ENCODE measurements around the gene SHISA9.
"Not testable (repeated sequence)": the region's sequence is repeated elsewhere in the genome, so short reads cannot be mapped to it uniquely, and the experiment has no call there.

The SHISA9 gene

DNA sequence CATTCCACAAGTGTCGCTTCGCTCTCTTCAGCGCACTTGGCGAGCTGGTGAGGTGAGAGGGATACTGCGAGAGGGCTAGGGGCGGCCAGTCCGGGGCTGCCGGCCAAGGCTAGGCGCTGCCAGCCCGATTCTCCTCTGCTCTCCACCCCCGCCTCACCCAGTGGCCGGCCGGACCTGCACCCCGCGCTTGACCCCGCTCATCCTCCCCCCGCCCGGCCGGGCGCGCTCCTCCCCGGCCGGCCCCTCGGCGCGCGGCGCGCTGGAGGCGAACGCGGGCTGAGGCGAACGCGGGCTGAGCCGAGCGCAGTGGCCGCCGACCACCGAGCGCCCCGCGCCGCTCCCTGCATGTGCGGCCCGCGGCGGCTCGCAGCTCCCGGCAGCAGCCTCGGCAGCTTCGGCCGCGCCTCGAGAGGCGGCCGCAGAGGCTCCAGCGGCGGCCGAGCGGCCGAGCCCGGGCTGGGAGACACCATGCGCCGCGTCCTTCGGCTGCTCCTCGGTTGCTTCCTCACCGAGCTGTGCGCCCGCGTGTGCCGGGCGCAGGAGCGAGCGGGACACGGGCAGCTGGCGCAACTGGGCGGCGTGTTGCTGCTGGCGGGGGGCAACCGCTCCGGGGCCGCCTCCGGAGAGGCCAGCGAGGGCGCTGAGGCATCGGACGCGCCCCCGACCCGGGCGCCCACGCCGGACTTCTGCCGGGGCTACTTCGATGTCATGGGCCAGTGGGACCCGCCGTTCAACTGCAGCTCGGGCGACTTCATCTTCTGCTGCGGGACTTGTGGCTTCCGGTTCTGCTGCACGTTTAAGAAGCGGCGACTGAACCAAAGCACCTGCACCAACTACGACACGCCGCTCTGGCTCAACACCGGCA is at the start of gene SHISA9:
TSS of gene SHISA9 (plus strand) at position 2 of the 865 bp plus-strand sequence.
- DNase-seq = peak; percentile 26

DNA sequence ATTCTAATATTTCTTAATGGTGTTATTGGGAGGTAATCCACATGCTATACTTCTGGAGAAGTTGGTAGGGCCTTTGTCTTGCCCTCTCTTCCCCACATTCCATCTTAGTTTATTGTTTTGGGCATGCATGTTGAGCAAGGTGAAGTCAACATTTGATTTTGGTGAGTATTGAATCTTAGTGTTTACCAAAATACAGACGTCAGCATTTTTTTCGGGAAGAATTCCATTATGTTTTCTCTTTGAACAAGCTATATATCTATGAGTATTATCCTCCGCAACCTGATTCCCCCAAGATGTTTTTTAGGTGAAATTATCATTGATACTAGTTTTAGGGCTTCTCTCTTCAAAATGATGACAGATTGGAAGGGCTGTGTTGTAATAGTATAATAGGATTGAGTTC is 47.4 kb upstream of the SHISA9 start:
- DNase-seq = no peak

DNA sequence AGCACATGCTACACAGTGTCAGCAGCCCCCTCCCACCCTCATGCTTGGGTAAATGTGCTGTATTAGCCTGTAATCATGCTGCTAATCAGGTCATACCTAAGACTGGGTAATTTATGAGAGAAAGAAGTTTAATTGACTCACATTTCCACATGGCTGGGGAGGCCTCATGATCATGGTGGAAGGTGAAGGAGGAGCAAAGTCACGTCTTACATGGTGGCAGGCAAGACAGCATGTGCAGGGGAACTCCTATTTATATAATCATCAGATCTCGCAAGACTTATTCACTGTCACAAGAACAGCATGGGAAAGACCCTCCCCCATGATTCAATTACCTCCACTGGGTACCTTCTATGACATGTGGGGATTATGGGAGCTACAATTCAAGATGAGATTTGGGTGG is 44.0 kb upstream of the SHISA9 start:
- DNase-seq = not testable (repeated sequence)

DNA sequence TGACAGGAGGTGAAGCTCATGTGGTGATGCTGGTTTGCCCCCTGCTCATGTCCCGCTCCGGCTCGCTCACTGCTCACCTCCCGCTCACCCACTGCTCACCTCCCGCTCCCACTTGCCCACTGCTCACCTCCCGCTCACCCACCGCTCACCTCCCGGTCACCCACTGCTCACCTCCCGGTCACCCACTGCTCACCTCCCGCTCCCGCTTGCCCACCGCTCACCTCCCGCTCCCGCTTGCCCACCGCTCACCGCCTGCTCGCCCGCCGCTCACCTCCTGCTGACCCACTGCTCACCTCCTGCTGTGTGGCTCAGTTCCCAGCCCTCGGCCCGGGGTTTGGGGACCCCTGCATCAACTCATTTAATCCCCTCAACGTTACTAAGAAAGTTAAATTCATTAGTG is 39.1 kb upstream of the SHISA9 start:
- no peak for DNase-seq

DNA sequence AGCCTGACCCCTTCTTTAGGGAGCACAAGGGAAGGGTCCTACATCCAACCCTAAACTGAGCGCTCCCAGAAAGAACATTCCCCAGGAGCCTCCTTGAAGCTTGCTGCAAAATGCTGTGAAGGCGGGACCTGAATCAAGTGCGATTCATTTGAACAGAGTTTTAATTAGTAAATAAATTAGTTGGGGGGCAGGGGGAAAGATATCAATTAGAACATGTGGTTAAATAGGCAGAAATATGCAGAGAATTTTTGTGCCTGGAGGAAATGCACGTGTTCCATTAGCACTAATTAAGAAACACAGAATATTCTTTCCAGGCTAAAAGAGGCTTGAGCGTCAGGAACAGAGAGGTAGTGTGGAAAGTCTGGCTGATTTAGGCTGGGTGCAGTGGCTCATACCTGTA is 38.5 kb upstream of the SHISA9 start:
- no peak for DNase-seq

DNA sequence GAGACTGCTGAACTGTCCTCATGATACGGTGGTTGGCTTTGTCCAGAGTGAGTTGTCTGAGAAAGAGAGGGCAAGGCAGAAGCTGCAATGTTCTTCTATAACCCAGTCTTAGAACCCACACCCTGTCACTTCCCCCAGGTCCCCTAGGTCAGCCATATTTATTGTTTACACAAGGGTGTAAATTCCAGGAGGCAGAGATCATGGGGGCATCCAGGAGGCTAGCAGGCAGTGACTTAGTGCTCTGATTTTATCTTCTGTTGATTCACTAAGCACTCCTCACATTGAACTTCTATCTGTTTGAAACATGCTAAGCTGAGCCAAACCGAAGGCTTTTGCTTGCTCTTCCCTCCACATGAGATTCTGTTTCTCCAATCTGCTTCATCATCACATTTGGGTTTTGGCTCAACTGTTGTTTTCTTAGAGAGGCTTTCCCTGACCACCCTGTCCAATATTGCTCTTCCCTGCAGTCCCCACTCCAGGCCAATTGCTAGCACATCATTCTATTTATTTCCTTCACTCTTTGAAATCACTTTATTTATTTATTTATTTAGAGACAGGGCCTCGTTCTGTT is 34.3 kb upstream of the SHISA9 start:
- no peak for DNase-seq

DNA sequence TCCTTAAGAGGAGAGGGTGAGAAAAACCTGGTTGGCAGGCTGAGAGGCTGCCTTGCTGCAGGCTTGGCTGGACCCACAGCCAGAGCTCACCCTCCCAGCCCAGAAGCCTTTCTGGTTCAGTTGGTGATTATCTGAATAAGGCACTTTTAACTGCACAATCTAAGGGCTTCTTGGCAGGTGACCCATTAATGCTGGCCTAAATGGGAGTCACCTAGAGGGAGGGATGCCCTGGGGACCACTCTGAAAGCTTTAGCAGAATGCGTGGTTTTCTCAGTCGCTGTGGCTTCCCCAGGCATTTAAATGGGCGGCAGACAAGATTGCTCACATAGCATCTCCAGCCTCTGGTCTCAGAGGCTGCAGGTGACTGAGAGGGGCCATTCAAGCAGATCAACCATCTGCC is 33.2 kb upstream of the SHISA9 start:
- DNase-seq = no peak

DNA sequence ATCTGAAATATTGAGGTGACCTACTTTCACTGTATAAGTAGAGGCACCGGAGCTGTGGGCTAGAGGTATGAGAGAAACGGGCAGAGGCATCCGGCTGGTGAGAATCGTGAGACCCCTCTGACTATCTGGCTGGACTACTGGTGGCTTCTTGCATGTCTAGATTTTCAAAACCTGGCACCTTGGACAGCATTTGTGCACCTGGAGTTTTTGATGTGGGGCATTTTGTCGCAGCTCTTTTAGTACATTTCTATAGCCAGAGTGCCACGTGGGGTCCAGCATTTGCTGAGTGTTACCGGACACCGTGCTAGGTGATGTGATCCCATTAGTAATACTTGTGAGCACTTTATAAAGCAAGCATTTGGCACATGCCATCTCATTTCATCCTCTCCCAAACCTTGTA is 32.6 kb upstream of the SHISA9 start:
- DNase-seq = no peak

DNA sequence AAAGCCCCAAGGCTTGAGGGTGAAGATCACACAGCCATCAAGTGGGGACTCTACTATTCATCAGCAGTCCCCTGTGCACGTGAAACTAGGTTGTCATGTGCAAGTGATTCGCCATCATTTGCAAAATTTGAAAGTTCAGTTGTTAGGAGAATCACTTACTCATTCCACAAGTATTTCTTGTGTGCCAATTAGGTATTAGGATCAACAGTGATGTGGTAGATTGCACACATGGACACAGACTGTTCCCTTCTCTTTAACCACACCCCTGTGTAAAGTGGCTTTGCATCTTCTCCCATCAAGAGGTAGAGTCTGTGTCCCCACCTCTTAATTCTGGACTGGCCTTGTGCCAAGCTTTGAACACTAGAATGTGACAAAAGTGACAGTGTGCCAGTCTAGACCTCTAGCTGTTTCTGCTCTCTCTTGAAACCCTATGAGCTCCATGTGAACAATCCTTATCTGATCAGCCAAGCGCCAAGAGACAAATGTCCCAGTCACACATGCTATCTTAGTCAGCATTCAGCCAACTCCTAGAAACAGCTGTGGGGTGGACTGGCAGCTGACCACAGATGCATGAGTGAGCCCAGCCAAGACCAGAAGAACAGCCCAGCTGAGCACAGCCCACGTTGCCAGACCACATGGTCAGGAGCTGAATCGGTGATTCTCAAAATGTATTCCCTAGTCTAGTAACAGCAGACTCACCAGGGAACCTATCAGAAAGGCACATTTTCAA is 31.5 kb upstream of the SHISA9 start:
- peak; percentile 18 for DNase-seq

DNA sequence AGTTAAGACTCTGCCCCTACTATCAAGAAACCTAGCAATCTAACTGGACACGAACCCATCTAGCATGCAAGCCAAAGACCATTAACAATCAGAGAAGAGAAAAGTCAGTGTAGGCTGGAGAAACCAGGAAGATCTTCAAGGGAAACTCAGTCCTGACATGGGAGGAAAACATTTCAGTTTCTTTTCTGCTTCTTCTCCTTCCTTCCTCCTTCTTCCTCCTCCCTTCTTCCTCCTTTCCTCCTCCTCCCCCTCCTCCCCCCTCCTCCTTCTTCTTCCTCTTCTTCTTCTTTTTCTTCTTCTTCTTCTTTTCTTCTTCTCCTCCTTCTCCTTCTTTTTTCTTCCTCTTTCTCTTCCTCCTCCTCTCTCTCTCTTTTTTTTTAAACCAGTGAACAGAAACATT is 29.6 kb upstream of the SHISA9 start:
- no peak for DNase-seq

DNA sequence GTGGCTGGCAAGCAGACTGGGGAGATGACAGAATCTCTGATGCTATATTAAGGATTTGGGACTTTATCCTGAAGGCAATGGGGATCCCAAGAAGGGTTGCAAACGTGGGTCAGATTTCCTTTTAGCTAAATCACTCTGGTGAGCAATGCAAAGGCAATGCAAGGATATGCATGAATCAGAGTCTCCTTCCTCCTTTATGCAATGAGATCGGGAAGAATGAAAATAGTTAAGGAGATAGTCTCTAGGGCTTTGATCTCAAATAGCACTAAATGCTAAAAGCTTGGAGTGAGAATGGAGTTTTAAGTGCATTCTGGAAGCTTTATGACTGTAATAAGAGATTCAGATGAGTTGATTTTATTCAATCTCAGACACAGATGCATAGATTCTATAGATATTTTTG is 27.2 kb upstream of the SHISA9 start:
- no peak for DNase-seq

DNA sequence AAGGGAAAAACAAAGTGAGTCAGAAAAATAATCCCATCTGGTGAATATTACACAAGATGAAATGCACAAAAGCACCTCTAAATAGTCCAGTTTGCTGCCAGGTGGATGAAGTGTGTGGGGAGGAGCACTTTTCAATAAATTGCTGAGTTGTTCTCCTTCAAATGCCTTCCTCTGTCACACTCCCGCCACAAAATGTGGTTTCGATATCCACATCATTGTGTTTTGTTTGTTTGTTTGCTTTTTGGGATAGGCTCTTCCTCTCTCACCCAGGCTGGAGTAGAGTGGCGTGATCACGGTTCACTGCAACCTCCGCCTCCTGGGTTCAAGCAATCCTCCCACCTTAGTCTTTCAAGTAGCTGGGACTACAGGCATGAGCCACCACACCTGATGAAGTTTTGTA is 24.6 kb upstream of the SHISA9 start:
- DNase-seq = no peak

DNA sequence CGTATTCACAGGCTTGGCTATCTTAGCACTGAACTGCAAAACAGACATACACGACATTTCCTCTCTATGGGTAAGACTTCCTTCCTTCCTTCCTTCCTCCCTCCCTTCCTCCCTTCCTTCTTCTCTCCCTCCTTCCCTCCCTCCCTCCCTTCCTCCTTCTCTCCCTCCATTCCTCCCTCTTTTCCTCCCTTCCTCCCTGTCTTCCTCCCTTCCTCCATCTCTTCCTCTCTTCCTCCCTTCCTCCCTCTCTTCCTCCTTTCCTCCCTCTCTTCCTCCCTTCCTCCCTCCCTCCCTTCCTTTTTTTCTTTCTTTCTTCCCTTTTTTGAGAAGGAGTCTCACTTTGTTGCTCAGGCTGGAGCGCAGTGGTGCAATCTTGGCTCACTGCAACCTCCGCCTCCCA is 22.4 kb upstream of the SHISA9 start:
- no peak for DNase-seq

DNA sequence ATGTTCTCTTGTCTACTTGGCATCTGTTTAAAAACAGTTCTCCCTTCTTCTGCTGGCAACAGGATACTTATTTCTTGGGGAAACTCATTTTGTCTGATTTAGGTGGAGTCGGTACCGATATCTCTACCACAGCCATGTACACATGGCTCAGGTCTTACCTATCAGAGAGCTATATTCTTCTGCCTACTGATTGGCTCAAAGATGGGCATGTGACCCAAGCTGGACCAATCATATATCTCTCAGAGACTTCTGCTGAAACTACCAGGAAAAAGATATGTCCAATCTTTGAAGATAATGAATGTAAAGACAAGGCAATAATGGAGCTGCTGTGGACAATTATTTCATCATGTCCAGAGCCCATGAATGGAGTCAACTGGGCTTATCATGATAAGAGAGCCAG is 21.6 kb upstream of the SHISA9 start:
- DNase-seq = no peak

DNA sequence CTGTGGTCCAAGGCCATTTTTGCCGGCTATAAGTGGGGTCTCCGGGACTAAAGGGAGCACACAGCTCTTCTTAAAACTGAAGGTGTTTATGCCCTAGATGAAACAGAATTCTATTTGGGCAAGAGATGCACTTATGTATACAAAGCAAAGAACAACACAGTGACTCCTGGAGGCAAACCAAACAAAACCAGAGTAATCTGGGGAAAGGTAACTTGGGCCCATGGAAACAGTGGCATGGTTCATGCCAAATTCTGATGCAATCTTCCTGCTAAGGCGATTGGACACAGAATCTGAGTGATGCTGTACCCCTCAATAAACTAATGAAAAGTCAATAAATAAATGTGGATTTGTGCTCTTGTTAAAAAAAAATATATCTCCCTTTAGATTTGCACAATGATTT is 20.2 kb upstream of the SHISA9 start:
- no peak for DNase-seq

DNA sequence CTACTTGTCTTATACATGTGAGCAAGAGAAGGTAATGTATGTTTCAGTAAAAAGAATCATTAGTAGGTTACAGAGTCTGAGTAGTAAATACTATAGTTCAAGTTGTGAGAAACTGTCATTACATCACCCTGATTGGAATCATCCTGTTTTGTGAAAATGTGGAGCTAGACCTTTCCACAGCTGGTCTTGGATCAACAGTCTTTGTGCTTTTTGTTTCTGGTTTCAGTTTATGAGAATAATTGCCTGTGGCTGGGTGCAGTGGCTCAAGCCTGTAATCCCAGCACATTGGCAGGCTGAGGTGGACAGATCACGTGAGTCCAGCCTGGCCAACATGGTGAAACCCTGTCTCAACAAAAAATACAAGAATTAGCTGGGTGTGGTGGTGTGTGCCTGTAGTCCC is 19.7 kb upstream of the SHISA9 start:
- DNase-seq = no peak

DNA sequence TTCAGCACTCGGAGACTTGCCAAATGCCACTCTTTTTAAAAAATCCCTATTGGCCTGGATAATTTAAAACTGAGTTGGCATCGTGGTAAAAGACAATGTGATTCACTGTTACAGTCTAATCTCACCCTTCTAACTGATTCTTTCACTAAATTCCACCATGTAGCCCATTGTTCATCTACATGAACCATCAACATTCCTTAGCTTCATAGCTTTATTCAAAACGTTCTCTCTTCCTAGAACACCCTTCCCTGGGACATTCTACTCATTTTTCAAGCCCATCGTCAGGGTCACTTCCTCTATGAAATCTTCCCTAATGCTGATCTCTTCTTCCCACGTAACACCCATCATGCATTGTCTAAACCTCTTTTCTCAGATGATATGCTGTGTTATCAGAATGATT is 15.7 kb upstream of the SHISA9 start:
- DNase-seq = no peak

DNA sequence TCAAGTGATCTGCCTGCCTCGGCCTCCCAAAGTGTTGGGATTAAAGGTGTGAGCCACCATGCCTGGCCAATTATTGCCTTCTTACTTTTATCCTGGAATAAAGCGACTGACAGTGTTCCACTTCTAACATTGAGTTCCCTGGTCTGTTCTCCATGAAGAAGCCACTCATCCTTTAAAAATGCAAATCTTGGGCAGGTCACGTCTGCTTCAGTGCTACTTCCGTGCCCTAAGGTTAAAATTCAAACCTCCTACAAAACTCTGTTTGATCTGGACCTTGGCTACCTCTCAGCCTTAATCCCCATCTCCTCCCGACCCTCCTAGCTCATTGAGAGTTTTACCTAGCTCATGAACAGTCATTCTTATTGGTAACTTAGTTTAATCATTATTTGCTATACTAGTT is 9.6 kb upstream of the SHISA9 start:
- DNase-seq = no peak

DNA sequence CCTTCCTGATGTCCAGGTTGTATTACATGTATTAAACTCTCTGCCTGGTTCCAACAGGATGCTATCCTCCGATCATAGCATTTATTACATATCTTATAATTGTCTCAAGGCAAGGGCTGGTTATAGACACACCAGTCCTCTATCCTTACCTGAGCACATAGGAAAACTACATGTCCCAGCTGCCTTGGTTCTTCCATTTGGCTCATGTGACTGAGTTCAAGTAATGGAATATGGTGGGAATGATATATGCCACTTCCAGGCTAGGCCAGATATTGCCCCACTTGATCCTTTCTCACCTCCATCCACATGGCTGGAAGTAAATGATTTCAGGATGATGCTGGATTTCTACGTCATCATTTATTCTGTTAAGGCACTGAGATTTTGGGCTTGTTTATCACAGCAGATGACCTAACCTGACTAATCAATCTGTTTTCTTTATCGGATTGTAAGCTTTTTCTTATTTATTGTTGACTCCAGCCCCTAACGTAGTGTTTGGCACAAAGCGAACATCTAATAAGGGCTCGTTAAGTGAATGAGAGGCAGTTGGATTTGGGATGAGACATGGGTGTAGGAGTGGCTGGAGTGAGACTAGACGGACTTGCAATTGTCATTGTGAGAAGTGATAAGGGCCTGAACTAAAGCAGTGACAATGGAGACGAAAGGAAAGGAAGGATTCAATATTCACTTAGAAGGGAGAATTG is 8.2 kb upstream of the SHISA9 start:
- DNase-seq = no peak

DNA sequence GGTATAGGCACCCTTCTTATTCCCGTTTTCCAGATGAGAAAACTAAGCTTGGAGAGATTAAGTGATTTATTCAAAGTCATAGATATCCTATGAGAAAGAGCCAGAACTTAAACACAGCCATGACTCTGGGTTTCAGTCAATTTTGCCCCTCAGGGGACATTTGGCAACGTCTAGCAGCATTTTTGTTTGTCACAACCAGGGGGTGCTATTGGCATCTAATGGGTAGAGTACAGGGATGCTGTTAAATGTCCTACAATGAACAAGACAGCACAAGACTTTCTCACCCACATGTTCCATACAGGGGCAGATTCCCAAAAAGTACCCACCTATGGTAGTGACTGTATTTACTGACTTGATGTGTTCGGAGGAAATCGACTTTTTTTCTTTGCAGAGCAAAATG is 4.8 kb upstream of the SHISA9 start:
- DNase-seq = peak; percentile 74

DNA sequence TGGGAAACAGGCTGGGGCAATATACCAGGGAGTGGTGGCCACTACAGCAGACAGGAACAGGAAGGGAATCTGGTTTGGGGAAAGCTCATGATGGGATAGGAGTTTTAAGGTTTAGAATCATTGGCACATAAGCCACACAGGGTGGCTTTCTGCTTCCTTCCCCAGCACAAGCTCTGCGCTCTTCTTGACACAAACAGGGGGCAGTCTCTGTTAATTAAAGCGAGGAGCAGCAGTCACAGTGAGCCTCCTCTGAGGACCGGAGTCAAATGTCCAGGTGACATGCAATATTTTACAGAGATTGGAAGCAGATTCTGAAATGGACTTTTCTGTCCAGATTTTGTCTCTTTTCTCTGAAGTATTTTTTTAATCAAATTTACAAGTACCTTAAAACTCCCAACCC is 2.8 kb upstream of the SHISA9 start:
- DNase-seq = no peak

DNA sequence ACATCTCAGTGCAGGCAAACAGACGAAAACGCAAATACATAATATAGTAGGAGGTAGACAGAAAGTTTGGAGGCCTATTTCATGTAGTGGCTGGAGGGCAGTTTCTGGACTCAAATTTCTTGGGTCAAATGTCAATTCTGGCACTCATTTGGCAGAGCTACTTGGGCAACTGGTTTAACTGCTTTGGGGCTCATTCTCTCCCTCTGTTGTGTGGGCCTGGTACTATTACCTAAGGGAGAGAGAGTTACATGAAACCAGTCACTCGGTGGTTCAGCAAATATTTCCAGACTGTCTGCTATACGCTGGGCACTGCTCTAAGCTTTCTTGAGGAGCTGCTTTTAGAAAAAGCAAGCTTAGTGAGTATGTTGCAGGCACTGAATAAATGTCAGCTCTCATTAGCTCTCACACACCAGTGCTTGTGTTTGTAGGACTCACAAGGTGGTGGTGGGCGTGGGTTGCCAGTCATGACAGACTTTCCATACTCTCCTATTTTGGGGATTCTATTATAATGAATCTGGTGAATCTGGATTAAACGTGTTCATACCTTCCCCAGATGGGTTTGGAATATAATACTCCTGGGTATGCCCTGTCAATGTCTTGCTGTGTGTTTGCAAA is 1.8 kb upstream of the SHISA9 start:
- no peak for DNase-seq

DNA sequence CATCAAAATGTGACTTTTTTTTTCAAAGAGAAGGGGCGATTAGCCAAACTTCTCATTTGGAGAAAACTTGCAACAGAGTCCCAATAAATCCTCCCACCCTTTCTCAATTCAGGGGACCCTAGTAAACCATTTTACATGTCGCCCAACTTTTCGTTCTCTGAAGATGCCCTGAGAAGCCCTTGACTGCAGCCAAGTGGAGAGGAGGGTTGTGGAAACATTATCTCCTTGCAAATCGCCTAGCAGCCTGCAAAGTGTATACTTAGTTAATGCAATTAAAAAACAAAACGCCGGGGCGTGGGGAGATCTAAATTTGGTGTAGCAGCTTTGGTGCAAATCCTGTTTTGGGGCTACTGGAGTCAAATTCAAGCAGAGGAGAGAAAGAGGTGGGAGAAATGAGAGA is 1.2 kb upstream of the SHISA9 start:
- DNase-seq = no peak
